Sciatic nerve (tissue), 2 donors: ENCODE measurements around the gene ETFA. TPM values are rescaled to one million over a fixed set of nuclear protein-coding genes. Genes with fewer than 3 reads are reported as not detected.

Source experiments
- ATAC-seq: fragments of 200-7000 bp; cut with Tn5 transposase; one replicate; pipeline ENCODE4 v1.9.1; 2020; ENCODE audit warnings: mild to moderate bottlenecking, moderate library complexity
- DNase-seq: peaks from one replicate; pipeline ENCODE4 v3.0.0-alpha.2; 2020; ENCODE audit warnings: low spot score
- intact Hi-C: fragments of 100-400 bp; cut with DNase I; formaldehyde crosslinking; loops from one replicate; pipeline ENCODE4 v1.14.2; 2022
- total RNA-seq: library from RNA; stranded (reverse); fragmentation: NEBNext Ultra II Directional; extraction: Animal tissue kit (Norgen Biotek cat#: 25700); gene quantifications from one replicate; pipeline ENCODE4 v1.2.1, GENCODE V29; 2021
- donor health status: DM: no; HTN: no; CAD: no.
- donor health status: DM: no; HTN: no; CAD: no.

Gene ETFA
- total RNA-seq, 1 donor from 2014 or later: 84.8 TPM

DNA sequence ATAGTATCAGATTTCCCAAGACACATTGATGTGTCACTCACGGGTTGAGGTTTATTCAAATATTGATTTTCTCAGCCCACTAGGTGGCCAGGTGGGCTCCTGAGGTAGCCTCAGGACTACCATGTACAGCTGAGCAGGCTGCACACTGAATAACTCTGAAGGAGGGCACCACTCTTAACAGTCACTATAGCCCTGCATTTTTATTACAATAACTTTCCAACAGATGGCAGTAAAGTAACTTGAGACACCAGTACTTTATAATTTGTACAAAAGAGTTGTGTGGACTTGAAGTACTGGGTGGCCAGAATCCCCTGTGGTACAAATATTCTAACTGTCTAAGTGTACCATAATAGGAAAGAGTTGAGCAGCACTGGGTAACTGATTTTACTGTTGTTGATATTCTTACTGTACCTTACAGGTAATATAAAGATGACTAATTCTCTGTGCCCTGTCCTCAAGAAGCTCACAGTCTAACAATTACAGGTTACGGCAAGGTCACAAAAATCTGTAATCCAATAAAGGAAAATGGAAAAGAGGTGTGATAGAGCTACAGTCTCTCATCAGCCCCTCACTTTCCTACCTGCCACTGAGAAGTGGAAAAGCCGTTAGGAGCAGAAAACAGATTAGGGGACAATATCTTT lies 76.0 kb downstream of the ETFA start:
- ATAC-seq (peak; percentile 28), DNase-seq (no peak)
- intact Hi-C loops: no loop called here

DNA sequence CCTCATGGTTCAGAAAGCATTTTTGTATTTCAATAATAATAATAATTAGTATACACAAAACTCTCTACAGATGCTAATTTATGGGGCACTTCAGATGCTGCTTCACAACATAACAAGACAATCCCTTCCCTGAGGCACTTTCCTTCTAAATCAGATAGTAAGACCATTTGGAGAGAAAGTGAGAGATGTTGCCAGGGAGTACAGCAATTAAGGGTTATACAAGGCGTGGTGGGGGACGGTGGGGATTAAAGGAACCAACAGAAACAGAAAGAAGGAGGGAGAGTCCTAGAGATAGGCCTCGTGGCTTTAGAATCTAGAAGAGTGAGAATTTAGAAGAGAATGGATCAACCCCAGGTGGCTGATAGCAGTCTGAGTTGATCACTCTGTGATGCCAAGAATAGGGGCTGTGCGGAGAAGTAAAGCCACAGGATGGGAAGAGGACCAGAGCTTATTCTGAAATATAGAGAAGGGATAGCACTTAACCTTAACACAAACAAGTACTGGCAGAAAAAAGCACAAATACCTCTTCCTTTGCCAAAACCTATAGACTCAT lies 76.9 kb downstream of the ETFA start:
- no peak for ATAC-seq
- DNase-seq: no peak
- intact Hi-C loops: no loop called here

DNA sequence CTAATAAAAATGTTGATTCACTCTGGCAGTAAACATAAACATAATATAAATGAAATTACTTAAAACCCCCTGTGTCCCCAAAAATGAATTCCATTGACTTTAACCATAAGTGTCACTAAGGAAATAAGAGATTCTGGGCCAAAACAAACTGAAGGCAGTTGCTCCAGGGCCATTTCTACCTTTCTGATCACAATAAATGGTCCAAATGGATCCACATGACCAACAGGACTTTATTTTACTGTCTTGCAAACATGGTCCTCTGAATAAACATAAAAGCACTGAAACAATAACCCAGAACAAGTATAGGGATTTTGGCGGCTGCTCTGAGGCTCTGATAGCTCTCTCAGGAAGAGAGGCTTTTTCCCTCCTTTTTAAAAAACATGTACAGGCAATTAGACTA lies 77.3 kb downstream of the ETFA start:
- intact Hi-C loops: no loop called here
- DNase-seq: no peak

DNA sequence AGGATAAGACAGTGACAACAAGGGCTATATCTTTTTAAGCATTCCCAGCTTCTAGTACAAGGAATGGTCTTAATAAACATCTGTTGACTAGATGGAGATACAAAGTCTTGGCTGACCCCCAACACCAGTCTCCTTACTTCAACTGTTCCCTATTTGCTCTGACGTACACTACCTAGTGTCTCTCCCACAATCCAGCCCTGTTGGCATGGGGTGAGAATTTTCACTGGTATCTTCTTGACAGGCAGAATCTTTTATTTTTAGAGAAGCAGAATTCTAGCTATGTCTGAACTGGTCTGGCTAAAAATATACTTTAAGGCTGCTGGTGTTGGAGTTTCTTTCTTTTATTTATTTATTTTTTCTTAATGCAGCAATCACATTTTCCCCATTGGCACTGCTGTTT lies 82.0 kb downstream of the ETFA start:
- no peak for DNase-seq
- intact Hi-C loops: no loop called here
- no peak for ATAC-seq

More for the DNA sequence above, 77.3 kb downstream of the ETFA start:
- ATAC-seq: no peak

DNA sequence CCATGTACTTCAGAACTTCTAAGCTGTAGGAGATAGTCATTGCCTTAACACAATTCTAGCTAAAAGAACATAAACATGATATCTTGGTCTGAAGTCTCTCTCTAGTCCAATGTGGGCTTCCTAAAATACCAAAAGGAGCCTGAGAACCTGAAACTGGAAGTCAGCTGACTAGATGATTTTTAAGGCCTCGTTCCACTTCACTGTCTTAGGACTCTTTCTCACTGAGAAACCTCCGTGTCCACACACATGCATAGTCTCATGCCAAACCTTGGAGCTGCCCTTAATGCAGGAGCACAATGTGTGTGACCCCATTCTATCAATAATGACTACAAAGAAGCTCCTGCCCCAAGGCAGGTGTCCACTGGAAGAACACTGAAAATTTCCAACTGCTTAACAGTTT lies 87.7 kb downstream of the ETFA start:
- no peak for DNase-seq
- ATAC-seq: no peak
- intact Hi-C loops: no loop called here

DNA sequence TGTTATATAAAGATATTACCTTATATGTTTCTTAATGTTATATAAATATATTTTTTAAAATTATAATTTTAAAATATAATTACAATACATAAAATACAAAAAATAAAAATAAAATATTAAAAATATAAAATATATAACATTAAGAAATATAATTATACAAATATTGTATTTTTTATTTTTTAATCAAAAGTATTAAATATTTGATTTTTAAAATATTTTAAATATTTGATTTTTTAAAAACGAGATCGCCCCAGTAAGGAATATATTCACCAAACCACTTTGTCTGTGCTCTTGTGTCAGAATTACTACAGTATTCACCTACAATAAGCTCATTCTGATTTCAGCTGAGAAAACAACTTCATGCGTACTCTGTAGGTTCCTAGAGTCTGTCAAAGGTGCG lies 89.1 kb downstream of the ETFA start:
- intact Hi-C loops: no loop called here
- ATAC-seq (no peak), DNase-seq (no peak)

DNA sequence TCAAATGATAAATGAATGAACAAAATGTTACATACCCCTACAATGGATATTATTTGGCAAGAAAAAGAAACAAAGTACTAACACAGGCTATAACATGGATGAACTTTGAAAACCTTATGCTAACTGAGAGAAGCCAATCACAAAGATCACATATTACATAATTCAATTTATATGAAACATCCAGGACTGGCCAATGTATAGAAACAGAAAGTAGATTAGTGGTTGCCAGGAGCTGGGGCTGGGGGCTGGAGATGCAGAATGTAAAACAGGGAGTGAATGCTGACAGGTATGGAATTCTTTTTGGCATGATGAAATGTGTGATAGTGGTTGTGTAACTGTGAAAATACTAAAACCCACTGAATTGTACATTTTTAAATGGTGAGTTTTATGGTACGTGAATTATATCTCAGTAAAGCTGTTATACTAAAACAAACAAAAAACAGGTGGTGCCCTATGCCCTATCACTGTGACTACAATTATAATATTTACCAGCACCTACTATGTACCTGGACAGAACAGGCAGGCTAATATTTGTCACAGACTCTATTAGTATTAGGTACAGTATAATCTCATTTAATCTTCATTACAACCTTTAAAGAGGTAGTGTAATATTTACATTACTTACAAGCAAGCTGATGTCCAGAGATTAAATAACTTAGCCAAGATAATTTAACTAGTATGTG lies 90.0 kb downstream of the ETFA start:
- DNase-seq (no peak), ATAC-seq (no peak)
- intact Hi-C loops: no loop called here

DNA sequence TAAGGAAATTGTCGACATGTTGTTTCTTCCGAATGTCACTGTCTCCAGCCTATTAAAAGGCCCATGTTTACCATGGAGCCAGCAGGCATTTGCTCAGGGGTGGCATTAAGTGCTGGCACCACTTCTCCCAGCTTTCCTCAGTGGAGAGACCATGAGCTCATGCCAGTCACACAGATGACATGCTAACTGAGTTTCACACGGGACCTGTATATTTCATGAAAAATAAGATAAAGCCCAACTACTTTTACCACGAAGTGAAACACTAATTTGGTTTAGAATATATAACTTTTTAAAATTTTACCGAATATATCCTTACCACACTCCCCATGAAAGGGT lies 93.4 kb downstream of the ETFA start:
- intact Hi-C loops: no loop called here
- DNase-seq (no peak), ATAC-seq (no peak)

DNA sequence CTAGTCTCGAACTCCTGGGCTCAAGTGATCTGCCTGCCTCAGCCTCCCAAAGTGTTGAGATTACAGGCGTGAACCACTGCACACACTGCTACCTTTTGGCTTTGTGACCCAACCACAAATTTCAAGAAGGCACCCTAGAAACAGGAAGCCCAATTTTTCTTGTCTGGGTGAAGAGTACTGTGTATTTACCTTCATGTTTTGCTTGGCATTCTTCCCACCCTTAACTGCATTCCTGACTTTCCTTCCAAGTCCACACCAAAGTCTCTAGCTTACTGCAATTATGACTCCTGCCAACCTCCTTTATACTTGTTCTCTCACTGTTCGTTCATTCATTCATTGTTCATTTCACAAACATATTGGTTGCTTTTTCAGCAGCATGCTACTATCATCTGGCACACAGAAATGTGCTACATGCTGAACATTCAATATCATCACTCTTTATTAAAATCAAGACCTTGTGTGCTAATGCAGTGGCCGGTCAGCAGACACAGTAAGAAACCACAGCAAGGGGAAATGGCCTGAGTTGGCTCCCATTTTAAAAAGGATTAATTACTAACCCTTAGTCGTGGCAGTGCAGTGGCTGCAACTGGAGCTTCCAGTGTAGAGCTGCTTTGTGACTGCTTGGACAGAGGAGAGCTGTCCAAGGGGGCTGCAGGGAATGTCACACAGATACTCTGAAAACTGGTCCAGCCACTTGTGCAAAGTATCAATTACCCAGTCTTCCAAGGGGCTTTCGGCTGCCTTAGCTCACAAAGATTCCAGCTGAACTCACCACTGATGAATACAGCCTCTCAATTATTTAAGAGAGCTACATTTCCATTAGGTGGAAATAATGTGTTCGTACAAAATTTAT lies 94.0 kb downstream of the ETFA start:
- ATAC-seq (no peak), DNase-seq (no peak)
- intact Hi-C loops: no loop called here

DNA sequence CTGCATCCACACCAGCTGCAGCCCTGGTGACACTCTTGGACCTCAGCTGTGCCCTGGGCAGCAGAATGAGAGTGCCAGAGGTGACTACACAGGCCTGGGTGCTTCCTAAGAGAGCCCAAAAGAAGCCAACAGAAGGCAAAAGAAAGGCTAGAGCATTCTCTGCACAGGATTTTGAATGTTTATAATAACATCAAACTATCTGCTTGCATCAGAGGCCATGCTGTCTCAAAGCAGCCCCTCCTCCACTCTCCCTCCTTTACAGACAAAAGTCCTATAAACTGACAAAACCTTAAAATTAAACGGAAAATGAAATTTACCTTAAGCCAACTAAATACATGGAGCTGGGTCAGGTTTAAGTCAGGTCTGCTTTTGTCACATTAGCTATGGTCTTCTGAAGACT lies 95.6 kb downstream of the ETFA start:
- DNase-seq (no peak), ATAC-seq (no peak)
- intact Hi-C loops: no loop called here

DNA sequence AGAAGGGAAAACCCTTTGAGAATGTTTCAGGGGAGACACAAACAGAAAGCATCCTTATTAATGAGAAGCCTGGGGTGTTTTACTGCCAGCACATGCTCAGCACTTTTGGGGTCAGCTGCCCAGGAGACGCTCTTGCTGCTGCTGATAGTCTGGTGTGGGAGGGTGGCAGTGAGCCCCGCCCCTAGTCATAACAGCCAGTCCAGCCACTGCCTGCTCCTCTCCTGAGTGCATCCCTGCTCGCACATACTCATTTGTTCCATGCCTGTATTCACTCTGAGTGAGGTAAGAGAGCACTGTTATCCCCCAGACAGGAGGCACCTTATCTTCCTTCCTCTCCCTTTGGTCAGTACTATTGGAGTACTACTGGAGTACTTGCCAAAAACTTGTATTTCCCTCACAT lies 101.3 kb downstream of the ETFA start:
- intact Hi-C loops: no loop called here
- no peak for ATAC-seq
- DNase-seq: no peak

DNA sequence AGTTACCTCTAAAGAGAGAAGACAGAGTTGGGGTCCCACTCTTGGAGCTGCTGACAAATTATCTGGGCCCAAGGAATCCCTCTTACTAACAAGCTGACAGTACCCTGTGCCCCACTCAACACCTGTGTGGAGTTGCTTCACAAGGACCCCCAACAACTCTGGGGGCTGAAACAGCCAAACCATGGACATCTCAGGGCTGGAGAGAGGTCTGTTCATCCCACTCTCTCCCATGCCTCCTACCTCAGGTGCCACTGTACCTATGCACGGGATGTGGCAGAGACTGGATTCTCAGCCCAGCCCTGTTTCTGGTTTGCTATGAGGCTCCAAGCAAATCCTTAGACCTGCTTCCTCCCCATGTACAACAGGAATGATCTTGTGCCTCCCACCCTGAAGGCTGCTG lies 101.7 kb downstream of the ETFA start:
- intact Hi-C loops: no loop called here
- DNase-seq (no peak), ATAC-seq (no peak)

DNA sequence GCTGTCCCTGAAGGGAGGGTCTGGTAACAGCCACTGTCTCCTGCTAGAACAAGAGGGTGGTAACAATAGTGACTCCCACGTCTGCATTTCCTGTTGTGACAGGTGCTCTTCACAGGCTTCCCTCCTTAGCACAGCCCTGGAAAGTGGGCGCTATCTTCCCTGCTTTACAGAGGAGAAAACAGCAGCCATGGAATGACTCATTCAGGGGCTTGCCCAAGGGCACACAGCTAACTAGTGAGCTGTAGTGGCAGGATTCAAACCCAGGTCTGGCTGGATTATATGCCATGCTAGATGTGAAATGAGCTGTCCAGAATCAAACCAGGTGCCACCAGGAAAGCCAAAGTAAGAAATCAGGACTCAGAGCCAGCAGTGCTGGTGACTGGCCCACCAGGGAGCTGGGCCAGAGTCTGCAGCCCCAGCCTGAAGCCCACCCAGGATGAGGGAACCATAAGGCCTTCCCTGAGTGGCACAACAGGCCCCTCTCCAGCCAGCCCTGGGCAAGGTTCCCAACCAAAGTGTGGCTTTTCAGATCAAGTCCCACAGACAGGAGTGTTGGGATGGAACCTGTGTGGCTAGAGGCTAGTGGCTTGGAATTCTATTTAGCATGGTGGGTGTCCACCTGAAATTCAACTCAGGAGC lies 102.4 kb downstream of the ETFA start:
- ATAC-seq (no peak), DNase-seq (no peak)
- intact Hi-C loops: no loop called here

DNA sequence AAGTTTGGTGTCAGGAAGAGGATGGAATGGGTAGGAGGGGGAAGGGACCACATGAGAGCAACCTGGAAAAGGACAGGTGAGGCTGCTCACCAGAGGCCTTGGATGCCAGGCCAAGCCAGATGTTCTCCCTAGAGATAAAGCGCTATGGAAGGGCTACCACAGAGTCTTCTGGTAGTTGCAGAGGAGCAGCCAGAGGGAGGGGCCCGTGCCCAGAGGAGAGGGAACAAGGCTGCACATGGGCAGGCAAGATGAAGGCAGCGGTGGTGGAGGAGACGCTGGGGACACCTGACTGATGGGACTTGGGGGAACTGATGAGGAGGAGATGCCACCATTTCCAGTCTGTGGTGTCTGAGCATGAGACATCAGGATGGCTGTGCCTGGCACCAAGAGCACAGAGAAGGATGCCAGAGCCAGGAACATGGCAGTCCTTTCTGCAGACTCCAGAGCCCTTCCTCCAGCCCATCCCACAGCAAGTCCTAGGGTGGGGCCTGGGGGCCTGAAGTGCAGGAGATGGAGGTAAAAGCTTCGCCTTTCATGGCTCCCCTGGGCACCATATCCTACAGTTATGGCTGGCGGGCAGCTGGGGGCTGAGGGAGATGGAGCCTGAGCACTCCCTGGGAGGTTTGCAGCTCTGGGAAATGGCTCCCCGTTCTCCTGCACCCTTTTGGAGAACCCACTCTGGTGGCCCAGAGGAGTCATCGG lies 103.0 kb downstream of the ETFA start:
- intact Hi-C loops: no loop called here
- no peak for DNase-seq
- no peak for ATAC-seq

DNA sequence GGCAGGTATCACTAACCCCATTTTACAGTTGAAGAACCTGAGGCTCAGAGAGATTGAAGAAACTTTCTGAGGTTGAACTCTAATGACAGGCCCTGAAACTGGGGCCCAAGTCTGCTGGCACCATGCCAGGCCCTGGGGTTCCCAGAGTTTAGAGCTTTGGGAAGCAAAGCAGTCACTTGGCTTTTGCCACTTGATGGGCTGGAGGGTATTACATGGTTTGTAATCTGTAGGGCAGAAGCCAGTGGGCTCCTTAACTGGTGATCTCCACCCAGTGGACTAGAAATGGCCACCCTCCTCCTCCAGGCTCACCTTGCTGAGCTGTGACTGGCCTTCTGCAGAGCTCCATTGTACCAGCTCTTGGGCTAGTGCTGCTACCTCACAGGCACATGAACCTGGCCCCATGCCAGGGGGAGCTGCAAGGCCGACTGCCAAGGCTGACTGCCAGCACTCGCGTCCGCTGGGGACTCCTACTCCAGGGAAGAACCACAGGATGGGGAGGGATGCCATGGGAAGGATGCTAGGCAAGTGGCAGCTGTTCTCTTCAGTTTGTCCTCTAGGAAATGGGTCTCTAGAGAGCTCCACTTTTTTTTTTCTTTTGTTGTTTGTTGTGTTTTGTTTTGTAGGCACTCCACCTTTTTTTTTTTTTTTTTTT lies 104.8 kb downstream of the ETFA start:
- intact Hi-C loops: no loop called here
- peak; percentile 78 for DNase-seq
- peak; percentile 53 for ATAC-seq

DNA sequence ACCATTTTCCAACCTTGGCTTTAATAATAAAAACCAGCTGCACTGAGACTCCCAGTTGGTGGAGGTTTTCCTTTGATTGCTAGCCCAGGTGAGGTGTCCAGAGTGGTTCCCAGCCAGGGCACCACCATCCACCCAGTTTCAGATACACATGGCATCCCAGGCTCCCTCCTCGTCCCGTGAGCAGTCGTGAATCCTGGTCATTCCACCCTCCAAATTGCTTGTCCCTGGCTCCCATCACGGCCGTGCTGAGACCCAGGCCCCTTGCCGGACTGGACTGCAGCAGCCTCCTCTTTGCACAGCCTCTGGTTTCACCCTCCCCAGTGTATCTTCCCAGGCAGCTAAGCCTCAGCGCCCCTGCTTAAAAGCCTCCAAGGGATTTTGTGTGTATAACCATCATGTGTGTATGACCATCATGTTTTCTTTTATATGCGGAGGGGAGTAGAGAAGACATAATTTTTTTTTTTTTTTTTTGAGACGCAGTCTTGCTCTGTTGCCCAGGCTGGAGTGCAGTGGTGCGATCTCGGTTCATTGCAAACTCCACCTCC lies 106.3 kb downstream of the ETFA start:
- DNase-seq (no peak), ATAC-seq (no peak)
- intact Hi-C loops: loop anchor here (5.0 kb wide), 1 partner anchor 1383 kb away; no protein-coding TSS in a partner anchor

DNA sequence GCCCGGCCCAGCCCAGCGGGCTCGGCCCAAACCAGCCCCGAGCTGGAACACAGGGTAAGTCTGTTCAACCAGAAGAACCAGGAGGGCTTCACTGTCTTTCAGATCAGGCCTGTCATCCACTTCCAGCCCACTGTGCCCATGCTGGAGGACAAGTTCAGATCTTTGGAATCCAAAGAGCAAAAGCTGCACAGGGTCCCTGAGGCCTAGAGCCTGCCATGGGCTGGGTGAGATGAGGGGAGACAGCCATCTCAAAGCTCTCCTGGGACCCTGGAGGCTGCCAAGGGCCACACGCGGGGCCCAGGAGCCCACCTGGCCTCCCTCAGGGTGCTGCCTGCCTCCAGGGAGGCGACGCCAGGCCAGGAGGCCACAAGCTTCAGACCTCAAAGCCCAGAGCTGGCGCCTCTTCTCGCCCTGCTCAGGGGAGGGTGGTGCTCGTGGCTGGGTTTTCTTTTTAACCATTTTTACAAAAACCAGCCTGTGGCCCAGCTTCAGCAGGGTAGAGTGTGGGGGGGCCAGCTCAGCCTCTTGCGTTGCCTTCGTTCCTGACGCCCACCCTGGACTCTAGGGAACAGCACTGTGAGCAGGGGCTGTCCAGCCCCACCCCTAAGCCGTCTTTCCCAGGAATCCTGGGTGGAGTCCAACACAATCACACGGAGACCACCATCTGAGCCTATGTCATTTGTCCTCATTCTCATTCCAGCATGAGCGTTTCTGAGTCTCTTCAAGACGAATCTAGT lies 107.0 kb downstream of the ETFA start:
- intact Hi-C loops: loop anchor here (5.0 kb wide), 1 partner anchor 1382 kb away; no protein-coding TSS in a partner anchor
- ATAC-seq (no peak), DNase-seq (no peak)
